Caco-2 (cell line): ENCODE measurements around the gene TMX1. TPM values are rescaled to one million over a fixed set of nuclear protein-coding genes. Genes with fewer than 3 reads are reported as not detected.

ENCODE experiments used
- BruUV-seq: library from RNA; stranded (reverse); fragments of 400-500 nt; replicated peaks from 2 replicates; lab custom pipeline; 2021; lab: Mats Ljungman, UMichigan
- CTCF ChIA-PET: fragments of 300-600 bp; sonication (Branson Sonifier 250); formaldehyde crosslinking; loops from one replicate; lab custom pipeline; 2022; ENCODE audit warnings: antibody characterized with exemption; lab: Charles Lee
- POLR2A ChIA-PET: fragments of 300-600 bp; sonication (Branson Sonifier 250); formaldehyde crosslinking; loops from one replicate; lab custom pipeline; 2022; ENCODE audit warnings: antibody characterized with exemption; lab: Charles Lee
- DNase-seq, 2 experiments: peaks; one replicate each; pipeline versions ENCODE4 v3.0.0 to v3.0.0-alpha.2; 2020 to 2022
- H3K27me3 ChIP-seq: replicated peaks from 2 replicates; pipeline ENCODE4 v1.6.0; 2011; ENCODE audit warnings: low read length; ENCODE audit not compliant: control insufficient read depth, insufficient read depth
- H3K36me3 ChIP-seq: 2 replicates; pipeline ENCODE4 v1.5.1; 2011; ENCODE audit warnings: low read length; ENCODE audit not compliant: control insufficient read depth, insufficient read depth
- H3K4me1 ChIP-seq: fragments of 250-450 bp; sonication (Bioruptor Pico); 2 replicates; pipeline ENCODE4 v1.5.1; 2020; ENCODE audit warnings: mild to moderate bottlenecking
- H3K4me3 ChIP-seq: 2 replicates; pipeline ENCODE4 v1.5.1; 2011; ENCODE audit warnings: low read depth, mild to moderate bottlenecking, control low read depth, low read length
- H3K9me3 ChIP-seq: fragments of 250-450 bp; sonication (Bioruptor Pico); 2 replicates; pipeline ENCODE4 v1.5.1; 2020; ENCODE audit warnings: mild to moderate bottlenecking, moderate library complexity
- H3K27ac Mint-ChIP-seq: one replicate; pipeline ENCODE4 v1.8.0; 2022; ENCODE audit warnings: mixed read lengths; ENCODE audit not compliant: unreplicated experiment
- H3K27me3 Mint-ChIP-seq: one replicate; pipeline ENCODE4 v1.8.0; 2022; ENCODE audit warnings: mixed read lengths; ENCODE audit not compliant: insufficient read depth, unreplicated experiment
- H3K36me3 Mint-ChIP-seq: one replicate; pipeline ENCODE4 v1.8.0; 2022; ENCODE audit warnings: mild to moderate bottlenecking, mixed read lengths; ENCODE audit not compliant: insufficient read depth, unreplicated experiment
- H3K4me1 Mint-ChIP-seq: one replicate; pipeline ENCODE4 v1.8.0; 2022; ENCODE audit warnings: low read depth, mixed read lengths; ENCODE audit not compliant: unreplicated experiment
- H3K4me3 Mint-ChIP-seq: one replicate; pipeline ENCODE4 v1.8.0; 2022; ENCODE audit warnings: mild to moderate bottlenecking, moderate library complexity, mixed read lengths; ENCODE audit not compliant: unreplicated experiment
- H3K9me3 Mint-ChIP-seq: one replicate; pipeline ENCODE4 v1.8.0; 2022; ENCODE audit warnings: mixed read lengths; ENCODE audit not compliant: unreplicated experiment
- CTCF ChIP-seq, 2 experiments: fragments of 200-600 bp in 1 of 2; IDR thresholded peaks; 1 replicate in 1 of 2; 2 replicates in 1 of 2; pipeline versions ENCODE4 v1.5.1 to v1.8.0; 2011 to 2022; ENCODE audit warnings: antibody characterized with exemption in 1 of 2, control low read depth in 1 of 2, inconsistent platforms in 1 of 2, low read depth in 1 of 2, low read length in 1 of 2, mild to moderate bottlenecking in 1 of 2, moderate library complexity in 1 of 2; ENCODE audit not compliant: insufficient read depth in 1 of 2, severe bottlenecking in 1 of 2, unreplicated experiment in 1 of 2
- intact Hi-C: fragments of 100-400 bp; cut with micrococcal nuclease; formaldehyde crosslinking; loops from one replicate; pipeline ENCODE4 v1.10.0; 2022; ENCODE audit not compliant: unreplicated experiment
- total RNA-seq: library from RNA; stranded (reverse); gene quantifications from 2 replicates; pipeline ENCODE4 v1.2.3, GENCODE V29; 2022

Gene TMX1
- total RNA-seq, 1 experiment from 2014 or later, result 44.7 TPM

GRCh38 chr14:51206462-51206861 lies 33.6 kb upstream of the TMX1 start:
- no TSS peak for BruUV-seq
- H3K9me3 Mint-ChIP-seq, result no peaks in the 10 kb centered on the region
- Histone ChIP-seq H3K4me3 (no peak overlapping the region), H3K4me1 (peaks cover 17% of the 10 kb centered on the region), H3K9me3 (no peaks in the 10 kb centered on the region), H3K36me3 (no peaks in the 10 kb centered on the region), H3K27me3 (no peaks in the 10 kb centered on the region)
- CTCF ChIA-PET, result interaction anchor here (0.5 to 0.7 kb wide), 2 partner anchors 51 to 606 kb away, joined by 3 read pairs; no protein-coding TSS in a partner anchor
- peaks cover 26% of the 10 kb centered on the region for H3K4me1 Mint-ChIP-seq
- peaks cover 5% of the 10 kb centered on the region for H3K36me3 Mint-ChIP-seq
- intact Hi-C loops, result no loop called here
- H3K27me3 Mint-ChIP-seq, result no peaks in the 10 kb centered on the region
- H3K27ac Mint-ChIP-seq, result peak overlapping the region; percentile 64
- POLR2A ChIA-PET, result no interaction called here
- no peak for TF ChIP-seq CTCF (IDR thresholded peaks at IDR 0.05; ENCODE audit: insufficient read depth in 1 of 2, low read depth in 1 of 2, low read length in 1 of 2, severe bottlenecking in 1 of 2, unreplicated experiment in 1 of 2)
- no peak overlapping the region for H3K4me3 Mint-ChIP-seq
- peak in 1 of 2 experiments; percentile 9 for DNase-seq

- H3K27me3 Mint-ChIP-seq, result no peaks in the 10 kb centered on the region
- no TSS peak for BruUV-seq
- peaks cover 26% of the 10 kb centered on the region for H3K4me1 Mint-ChIP-seq
- DNase-seq, result no peak
- intact Hi-C loops, result no loop called here
- H3K9me3 ChIP-seq, result no peaks in the 10 kb centered on the region
- no peak for TF ChIP-seq CTCF (IDR thresholded peaks at IDR 0.05; ENCODE audit: insufficient read depth in 1 of 2, low read depth in 1 of 2, low read length in 1 of 2, severe bottlenecking in 1 of 2, unreplicated experiment in 1 of 2)
- no peak overlapping the region for H3K4me3 ChIP-seq
- H3K9me3 Mint-ChIP-seq, result no peaks in the 10 kb centered on the region
- H3K4me3 Mint-ChIP-seq, result no peak overlapping the region
- no peak overlapping the region for H3K27ac Mint-ChIP-seq
- H3K36me3 Mint-ChIP-seq, result peaks cover 5% of the 10 kb centered on the region
- H3K27me3 ChIP-seq, result no peaks in the 10 kb centered on the region
- POLR2A ChIA-PET, result no interaction called here
- peaks cover 17% of the 10 kb centered on the region for H3K4me1 ChIP-seq
- no peaks in the 10 kb centered on the region for H3K36me3 ChIP-seq
- CTCF ChIA-PET, result no interaction called here
These were observed 32.4 kb upstream of the TMX1 start for GRCh38 chr14:51207621-51208020.

- no peak overlapping the region for H3K27ac Mint-ChIP-seq
- H3K27me3 Mint-ChIP-seq, result no peaks in the 10 kb centered on the region
- no TSS peak for BruUV-seq
- H3K36me3 Mint-ChIP-seq, result peaks cover 5% of the 10 kb centered on the region
- ChIA-PET POLR2A (no interaction called here), CTCF (no interaction called here)
- no peaks in the 10 kb centered on the region for H3K9me3 ChIP-seq
- no peak for TF ChIP-seq CTCF (IDR thresholded peaks at IDR 0.05; ENCODE audit: insufficient read depth in 1 of 2, low read depth in 1 of 2, low read length in 1 of 2, severe bottlenecking in 1 of 2, unreplicated experiment in 1 of 2)
- no peak overlapping the region for H3K4me3 Mint-ChIP-seq
- DNase-seq, result no peak
- no peaks in the 10 kb centered on the region for H3K9me3 Mint-ChIP-seq
- H3K36me3 ChIP-seq, result no peaks in the 10 kb centered on the region
- H3K4me3 ChIP-seq, result no peak overlapping the region
- intact Hi-C loops, result no loop called here
- no peaks in the 10 kb centered on the region for H3K27me3 ChIP-seq
- peaks cover 26% of the 10 kb centered on the region for H3K4me1 Mint-ChIP-seq
- H3K4me1 ChIP-seq, result peaks cover 17% of the 10 kb centered on the region
These were observed 31.1 kb upstream of the TMX1 start for GRCh38 chr14:51208982-51209381.
